ENCODE results near the gene ARHGEF16. TPM values are rescaled to one million over a fixed set of nuclear protein-coding genes. Genes with fewer than 3 reads are reported as not detected.

The ARHGEF16 gene
- total and polyA plus RNA-seq, 11 donors, result 0.31 to 1.4 (median 0.51) TPM

DNA sequence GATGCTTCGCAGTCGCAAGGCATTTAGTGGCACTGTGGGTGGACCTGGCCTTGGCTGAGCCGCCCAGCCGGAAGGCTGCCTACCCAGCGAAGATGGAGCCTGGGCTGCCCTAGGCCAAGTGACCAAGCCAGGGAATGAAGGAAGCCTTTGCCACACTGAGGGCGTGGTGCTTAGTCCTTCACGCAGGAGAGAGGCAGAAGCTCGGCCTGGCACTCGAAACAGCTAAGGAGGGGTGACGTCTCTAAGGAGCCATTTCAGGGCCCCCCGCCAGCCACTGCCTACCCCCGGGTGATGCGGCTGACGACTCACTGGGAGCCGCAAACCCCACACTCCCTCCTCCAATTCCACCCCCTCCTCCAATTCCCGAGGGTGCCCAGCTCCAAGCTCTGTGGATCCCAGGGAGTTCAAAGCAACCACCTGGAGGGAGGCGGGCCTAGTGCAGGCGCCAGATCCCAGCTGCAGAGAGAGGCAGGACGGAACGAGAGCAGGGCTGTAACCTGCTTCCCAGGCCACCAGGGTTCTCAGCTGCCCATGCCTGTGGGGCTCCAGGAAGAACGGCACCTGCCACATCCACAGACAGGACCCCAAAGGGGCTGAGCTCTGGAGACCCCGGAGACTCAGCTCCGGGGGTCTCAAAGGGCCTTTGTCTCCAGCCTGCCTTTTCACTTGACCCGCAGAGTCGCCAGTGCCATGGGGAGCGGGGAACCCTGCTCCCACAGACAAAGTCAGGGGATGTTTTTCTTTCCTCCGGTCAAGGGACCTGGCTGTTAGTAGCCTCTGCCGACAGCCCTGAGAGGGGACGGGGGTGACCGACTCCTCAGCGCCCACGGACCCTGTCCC is 75.8 kb downstream of the ARHGEF16 start:
- TF ChIP-seq, protein P1, sequence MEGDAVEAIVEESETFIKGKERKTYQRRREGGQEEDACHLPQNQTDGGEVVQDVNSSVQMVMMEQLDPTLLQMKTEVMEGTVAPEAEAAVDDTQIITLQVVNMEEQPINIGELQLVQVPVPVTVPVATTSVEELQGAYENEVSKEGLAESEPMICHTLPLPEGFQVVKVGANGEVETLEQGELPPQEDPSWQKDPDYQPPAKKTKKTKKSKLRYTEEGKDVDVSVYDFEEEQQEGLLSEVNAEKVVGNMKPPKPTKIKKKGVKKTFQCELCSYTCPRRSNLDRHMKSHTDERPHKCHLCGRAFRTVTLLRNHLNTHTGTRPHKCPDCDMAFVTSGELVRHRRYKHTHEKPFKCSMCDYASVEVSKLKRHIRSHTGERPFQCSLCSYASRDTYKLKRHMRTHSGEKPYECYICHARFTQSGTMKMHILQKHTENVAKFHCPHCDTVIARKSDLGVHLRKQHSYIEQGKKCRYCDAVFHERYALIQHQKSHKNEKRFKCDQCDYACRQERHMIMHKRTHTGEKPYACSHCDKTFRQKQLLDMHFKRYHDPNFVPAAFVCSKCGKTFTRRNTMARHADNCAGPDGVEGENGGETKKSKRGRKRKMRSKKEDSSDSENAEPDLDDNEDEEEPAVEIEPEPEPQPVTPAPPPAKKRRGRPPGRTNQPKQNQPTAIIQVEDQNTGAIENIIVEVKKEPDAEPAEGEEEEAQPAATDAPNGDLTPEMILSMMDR (IDR thresholded peaks at IDR 0.05), result no peak
- TF ChIP-seq POLR2A (IDR thresholded peaks at IDR 0.05), result no peak
- intact Hi-C loops (cut with DNase I), result no loop called here
- WGBS, 4 donors, result 38 to 46% (median 40%) methylated on average over 18 to 32 of the region's 32 CpGs
- H3K9me3 ChIP-seq, result no peaks in the 10 kb centered on the region
- no peaks in the 10 kb centered on the region for H3K27me3 ChIP-seq
- peak overlapping the region; percentile 39 to 86 (median 69) for H3K4me3 ChIP-seq
- peak in 1 of 4 donors; percentile 27 for ATAC-seq
- no peaks in the 10 kb centered on the region for H3K36me3 ChIP-seq
- DNase-seq, result no peak
- H3K27ac ChIP-seq, result peak overlapping the region; percentile 52 to 87 (median 76)
- H3K4me1 ChIP-seq, result peaks cover 5 to 42% (median 20%) of the 10 kb centered on the region in 12 donors

Other genes starting within 250 kb of the ARHGEF16 start
- gene MEGF6, start 156.8 kb downstream of the ARHGEF16 start, total RNA-seq, result 10 to 100 TPM in 2 of 9 donors, 1 to 10 TPM in 7; 1.9 to 16.2 (median 5.9) TPM
- 1 to 10 TPM; 2.0 to 4.3 TPM for gene MEGF6, start 156.8 kb downstream of the ARHGEF16 start, polyA plus RNA-seq
- gene TPRG1L, start 170.3 kb downstream of the ARHGEF16 start, total RNA-seq, result 10 to 100 TPM; 32.0 to 58.0 (median 48.8) TPM
- 10 to 100 TPM; 24.2 to 48.8 TPM for gene TPRG1L, start 170.3 kb downstream of the ARHGEF16 start, polyA plus RNA-seq
- 10 to 100 TPM in 6 of 9 donors, 1 to 10 TPM in 3; 8.5 to 21.6 (median 11.3) TPM for gene WRAP73, start 195.4 kb downstream of the ARHGEF16 start, total RNA-seq
- 10 to 100 TPM in 1 of 2 donors, 1 to 10 TPM in 1; 9.3 to 18.0 TPM for gene WRAP73, start 195.4 kb downstream of the ARHGEF16 start, polyA plus RNA-seq
- gene TP73, start 197.9 kb downstream of the ARHGEF16 start, total RNA-seq, result under 1 TPM in 3 of 9 donors, not detected in 6; 0.15 to 0.53 (median 0.19) TPM
- gene TP73, start 197.9 kb downstream of the ARHGEF16 start, polyA plus RNA-seq, result under 1 TPM; 0.01 to 0.11 TPM

All from heart left ventricle (tissue), 16 donors.